Hepatocyte (in vitro differentiated cells): ENCODE measurements around the gene SIDT1.

Source experiments
- EZH2phosphoT487 ChIP-seq: fragments of 200-600 bp; sonication (generic); IDR thresholded peaks from one replicate; pipeline ENCODE4 v1.6.1; 2018; ENCODE audit warnings: antibody characterized with exemption, mild to moderate bottlenecking, low read depth, moderate library complexity; ENCODE audit not compliant: unreplicated experiment, severe bottlenecking
- TF ChIP-seq, protein P1 (sequence below): fragments of 200-600 bp; sonication (generic); IDR thresholded peaks from 2 replicates; pipeline ENCODE4 v1.5.1; 2016; ENCODE audit warnings: antibody characterized with exemption, mild to moderate bottlenecking; ENCODE audit not compliant: poor library complexity

DNA sequence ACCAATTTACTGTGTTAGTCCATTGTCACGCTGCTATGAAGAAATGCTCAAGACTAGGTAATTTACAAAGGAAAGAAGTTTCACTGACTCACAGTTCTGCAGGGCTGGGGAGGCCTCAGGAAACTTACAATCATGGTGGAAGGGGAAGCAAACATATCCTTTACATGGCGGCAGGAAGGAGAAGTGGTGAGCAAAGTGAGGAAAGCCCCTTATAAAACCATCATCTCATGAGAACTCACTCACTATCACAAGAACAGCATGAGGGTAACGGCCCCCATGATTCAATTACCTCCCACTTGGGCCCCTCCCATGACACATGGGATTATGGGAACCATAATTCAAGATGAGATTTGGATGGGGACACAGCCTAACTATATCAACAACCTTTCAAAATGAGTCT lies 143.9 kb downstream of the SIDT1 start:
- TF ChIP-seq, protein P1, sequence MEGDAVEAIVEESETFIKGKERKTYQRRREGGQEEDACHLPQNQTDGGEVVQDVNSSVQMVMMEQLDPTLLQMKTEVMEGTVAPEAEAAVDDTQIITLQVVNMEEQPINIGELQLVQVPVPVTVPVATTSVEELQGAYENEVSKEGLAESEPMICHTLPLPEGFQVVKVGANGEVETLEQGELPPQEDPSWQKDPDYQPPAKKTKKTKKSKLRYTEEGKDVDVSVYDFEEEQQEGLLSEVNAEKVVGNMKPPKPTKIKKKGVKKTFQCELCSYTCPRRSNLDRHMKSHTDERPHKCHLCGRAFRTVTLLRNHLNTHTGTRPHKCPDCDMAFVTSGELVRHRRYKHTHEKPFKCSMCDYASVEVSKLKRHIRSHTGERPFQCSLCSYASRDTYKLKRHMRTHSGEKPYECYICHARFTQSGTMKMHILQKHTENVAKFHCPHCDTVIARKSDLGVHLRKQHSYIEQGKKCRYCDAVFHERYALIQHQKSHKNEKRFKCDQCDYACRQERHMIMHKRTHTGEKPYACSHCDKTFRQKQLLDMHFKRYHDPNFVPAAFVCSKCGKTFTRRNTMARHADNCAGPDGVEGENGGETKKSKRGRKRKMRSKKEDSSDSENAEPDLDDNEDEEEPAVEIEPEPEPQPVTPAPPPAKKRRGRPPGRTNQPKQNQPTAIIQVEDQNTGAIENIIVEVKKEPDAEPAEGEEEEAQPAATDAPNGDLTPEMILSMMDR, result no peak
- no peak for TF ChIP-seq EZH2phosphoT487
